OCI-LY1 (cell line): ENCODE results near the gene AFDN.

Experiments used
- H2AFZ ChIP-seq: fragments of 200-600 bp; sonication (generic), shearing (Covaris generic); 2 replicates; pipeline ENCODE4 v1.6.0; 2014; ENCODE audit warnings: antibody characterized with exemption, mild to moderate bottlenecking, low read length
- H3F3A ChIP-seq: fragments of 200-600 bp; sonication (generic), shearing (Covaris generic); 2 replicates; pipeline ENCODE4 v1.6.0; 2014; ENCODE audit warnings: mild to moderate bottlenecking, antibody characterized with exemption, low read length, moderate library complexity; ENCODE audit not compliant: insufficient read depth
- H3K27ac ChIP-seq: fragments of 200-600 bp; sonication (generic); 2 replicates; pipeline ENCODE4 v1.5.1; 2014; ENCODE audit warnings: low read length, mixed run types, mild to moderate bottlenecking, low read depth; ENCODE audit not compliant: poor library complexity, severe bottlenecking
- H3K27me3 ChIP-seq: fragments of 200-600 bp; sonication (generic); 2 replicates; pipeline ENCODE4 v1.6.0; 2014; ENCODE audit warnings: antibody characterized with exemption, mild to moderate bottlenecking, low read length, moderate library complexity; ENCODE audit not compliant: insufficient read depth
- H3K36me3 ChIP-seq: fragments of 200-600 bp; sonication (generic); 2 replicates; pipeline ENCODE4 v1.6.1; 2014; ENCODE audit warnings: mild to moderate bottlenecking, antibody characterized with exemption, low read length, moderate library complexity, mixed read lengths; ENCODE audit not compliant: insufficient read depth
- H3K4me1 ChIP-seq: fragments of 200-600 bp; sonication (generic); 2 replicates; pipeline ENCODE4 v1.5.1; 2014; ENCODE audit warnings: mild to moderate bottlenecking, low read length, moderate library complexity; ENCODE audit not compliant: insufficient read depth, severe bottlenecking
- H3K4me2 ChIP-seq: fragments of 200-600 bp; sonication (generic), shearing (Covaris generic); 2 replicates; pipeline ENCODE4 v1.6.1; 2014; ENCODE audit warnings: low read length
- H3K4me3 ChIP-seq: fragments of 200-600 bp; sonication (generic); 2 replicates; pipeline ENCODE4 v1.5.1; 2014; ENCODE audit warnings: low read length, low read depth, mild to moderate bottlenecking, mixed read lengths; ENCODE audit not compliant: poor library complexity, severe bottlenecking
- H3K79me2 ChIP-seq: fragments of 200-600 bp; shearing (Covaris generic); 2 replicates; pipeline ENCODE4 v1.6.1; 2016; ENCODE audit warnings: mixed run types, low read length, mixed read lengths; ENCODE audit not compliant: insufficient read depth
- H3K9ac ChIP-seq: fragments of 200-600 bp; sonication (generic), shearing (Covaris generic); 2 replicates; pipeline ENCODE4 v1.6.1; 2014; ENCODE audit warnings: mild to moderate bottlenecking, low read length, mixed read lengths
- H3K9me2 ChIP-seq: fragments of 200-600 bp; sonication (generic), shearing (Covaris generic); 2 replicates; pipeline ENCODE4 v1.6.1; 2014; ENCODE audit warnings: low read depth, mild to moderate bottlenecking, low read length, mixed read lengths
- H3K9me3 ChIP-seq: fragments of 200-600 bp; shearing (Covaris generic); 2 replicates; pipeline ENCODE4 v1.6.1; 2014; ENCODE audit warnings: low read length, mixed read lengths
- H4K20me1 ChIP-seq: fragments of 200-600 bp; sonication (generic), shearing (Covaris generic); 2 replicates; pipeline ENCODE4 v1.6.0; 2016; ENCODE audit warnings: mild to moderate bottlenecking, low read length; ENCODE audit not compliant: insufficient read depth
- EZH2 ChIP-seq: fragments of 200-600 bp; sonication (generic), shearing (Covaris generic); IDR thresholded peaks from 2 replicates; pipeline ENCODE4 v1.8.0; 2017; ENCODE audit warnings: borderline replicate concordance, mixed run types, mild to moderate bottlenecking, antibody characterized with exemption, low read length, moderate library complexity, mixed read lengths
- TF ChIP-seq, protein P1 (sequence below): fragments of 200-600 bp; sonication (generic), shearing (Covaris generic); IDR thresholded peaks from 2 replicates; pipeline ENCODE4 v1.5.1; 2017; ENCODE audit warnings: mild to moderate bottlenecking, antibody characterized with exemption, low read length, moderate library complexity, mixed read lengths

Gene AFDN

DNA sequence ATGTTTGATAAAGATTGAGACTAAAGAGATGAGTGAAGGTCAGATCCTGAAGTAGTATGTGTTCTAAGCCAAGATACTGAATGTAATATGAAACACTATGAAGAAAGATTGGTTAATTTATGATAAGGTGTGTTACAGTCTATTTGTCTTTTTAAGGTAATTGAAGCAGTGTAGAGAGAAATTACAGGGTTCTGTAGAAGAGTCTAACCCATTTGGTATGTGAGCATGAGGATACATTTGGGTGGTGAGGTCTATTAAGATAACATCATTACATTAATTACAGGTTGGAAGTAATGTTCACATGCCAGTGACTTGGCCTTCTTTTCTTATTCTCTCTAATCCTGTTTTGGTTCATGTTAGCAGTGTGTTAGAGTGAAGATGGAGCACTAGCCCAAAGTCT is 61.4 kb downstream of the AFDN start:
- Histone ChIP-seq H4K20me1 (no peaks in the 10 kb centered on the region), H3K27ac (no peak overlapping the region), H3K36me3 (no peaks in the 10 kb centered on the region), H3K4me3 (no peak overlapping the region), H3F3A (no peaks in the 10 kb centered on the region), H3K4me1 (no peaks in the 10 kb centered on the region), H3K9me2 (no peaks in the 10 kb centered on the region), H3K4me2 (no peak overlapping the region), H3K9ac (no peak overlapping the region), H3K27me3 (no peaks in the 10 kb centered on the region), H3K9me3 (no peaks in the 10 kb centered on the region), H3K79me2 (no peaks in the 10 kb centered on the region), H2AFZ (no peak overlapping the region)
- TF ChIP-seq, protein P1, sequence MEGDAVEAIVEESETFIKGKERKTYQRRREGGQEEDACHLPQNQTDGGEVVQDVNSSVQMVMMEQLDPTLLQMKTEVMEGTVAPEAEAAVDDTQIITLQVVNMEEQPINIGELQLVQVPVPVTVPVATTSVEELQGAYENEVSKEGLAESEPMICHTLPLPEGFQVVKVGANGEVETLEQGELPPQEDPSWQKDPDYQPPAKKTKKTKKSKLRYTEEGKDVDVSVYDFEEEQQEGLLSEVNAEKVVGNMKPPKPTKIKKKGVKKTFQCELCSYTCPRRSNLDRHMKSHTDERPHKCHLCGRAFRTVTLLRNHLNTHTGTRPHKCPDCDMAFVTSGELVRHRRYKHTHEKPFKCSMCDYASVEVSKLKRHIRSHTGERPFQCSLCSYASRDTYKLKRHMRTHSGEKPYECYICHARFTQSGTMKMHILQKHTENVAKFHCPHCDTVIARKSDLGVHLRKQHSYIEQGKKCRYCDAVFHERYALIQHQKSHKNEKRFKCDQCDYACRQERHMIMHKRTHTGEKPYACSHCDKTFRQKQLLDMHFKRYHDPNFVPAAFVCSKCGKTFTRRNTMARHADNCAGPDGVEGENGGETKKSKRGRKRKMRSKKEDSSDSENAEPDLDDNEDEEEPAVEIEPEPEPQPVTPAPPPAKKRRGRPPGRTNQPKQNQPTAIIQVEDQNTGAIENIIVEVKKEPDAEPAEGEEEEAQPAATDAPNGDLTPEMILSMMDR = no peak
- no peak for TF ChIP-seq EZH2

DNA sequence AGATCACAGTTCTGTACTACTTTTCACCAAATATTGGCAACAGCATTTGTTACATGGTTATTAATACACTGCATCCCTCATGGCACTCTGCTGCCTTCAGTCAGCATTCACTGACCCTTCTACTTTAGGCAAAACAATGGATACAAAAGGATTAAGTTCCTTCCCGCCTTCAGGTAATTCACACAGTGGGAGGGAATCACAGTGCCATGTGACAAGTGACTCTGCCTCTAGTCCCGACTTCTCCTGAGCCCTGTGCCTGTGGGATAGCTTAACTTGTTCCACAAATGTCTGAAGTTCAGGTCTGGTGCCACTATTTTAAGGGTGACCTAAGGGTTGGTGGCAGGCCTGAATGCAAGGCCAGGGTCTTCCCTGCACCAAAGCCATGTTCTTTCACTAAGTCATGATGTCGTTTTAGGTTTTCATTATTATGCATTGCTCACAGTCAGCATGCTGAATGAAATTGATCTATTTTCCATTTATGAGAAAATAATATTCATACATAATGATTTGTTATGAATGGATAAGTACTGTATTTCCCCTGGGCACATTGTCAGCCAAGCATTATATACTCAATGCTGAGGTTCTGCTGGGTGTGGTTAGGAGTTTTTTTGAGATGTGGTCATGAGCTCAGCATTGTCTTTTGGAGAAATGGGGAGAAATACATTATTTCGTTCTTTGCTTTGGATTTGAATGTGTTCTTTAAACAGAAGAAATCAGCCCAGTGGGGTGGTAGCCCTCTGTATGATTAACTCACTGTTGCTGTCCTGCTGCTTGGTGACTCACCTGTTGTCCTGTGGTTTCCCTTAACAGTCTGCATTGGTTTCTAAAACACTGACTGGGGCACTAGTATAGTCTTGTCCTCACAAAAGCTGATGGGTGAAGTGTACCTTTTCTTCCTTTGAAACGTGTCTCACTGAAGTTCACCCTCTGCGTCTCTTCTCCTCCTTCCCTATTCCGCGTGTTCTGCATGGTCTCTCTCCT is 66.4 kb downstream of the AFDN start:
- H3K79me2 ChIP-seq = no peaks in the 10 kb centered on the region
- H3K9ac ChIP-seq = no peak overlapping the region
- no peaks in the 10 kb centered on the region for H3K9me3 ChIP-seq
- no peaks in the 10 kb centered on the region for H4K20me1 ChIP-seq
- H3F3A ChIP-seq = no peaks in the 10 kb centered on the region
- H3K27ac ChIP-seq = no peak overlapping the region
- no peaks in the 10 kb centered on the region for H3K36me3 ChIP-seq
- H2AFZ ChIP-seq = no peak overlapping the region
- no peaks in the 10 kb centered on the region for H3K9me2 ChIP-seq
- no peak for TF ChIP-seq EZH2
- TF ChIP-seq, protein P1 = no peak
- H3K27me3 ChIP-seq = no peaks in the 10 kb centered on the region
- no peak overlapping the region for H3K4me3 ChIP-seq
- H3K4me2 ChIP-seq = no peak overlapping the region
- no peaks in the 10 kb centered on the region for H3K4me1 ChIP-seq

DNA sequence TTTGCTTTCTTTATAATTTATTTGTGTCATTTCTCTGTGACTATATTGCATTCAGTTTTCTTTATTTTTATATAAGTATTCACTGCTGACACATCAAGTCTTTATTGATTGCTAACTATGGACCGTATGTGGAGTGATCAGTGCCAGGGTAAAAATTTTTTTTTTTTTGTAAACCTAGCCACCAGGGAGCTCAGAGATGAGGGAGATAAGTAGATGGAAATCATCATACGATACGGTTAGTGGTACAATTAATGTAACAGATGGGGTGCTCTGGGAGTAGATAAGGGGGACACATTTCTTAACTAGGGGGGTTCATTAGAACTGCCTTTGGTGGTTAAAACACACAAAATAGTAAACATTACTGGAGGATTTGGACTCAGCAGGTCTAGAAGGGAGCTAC is 68.3 kb downstream of the AFDN start:
- no peaks in the 10 kb centered on the region for H3K9me3 ChIP-seq
- no peaks in the 10 kb centered on the region for H3K4me1 ChIP-seq
- no peaks in the 10 kb centered on the region for H3K36me3 ChIP-seq

More for the DNA sequence above, 68.3 kb downstream of the AFDN start:
- Histone ChIP-seq H3K4me3 (no peak overlapping the region), H3K4me2 (no peak overlapping the region), H3K27me3 (no peaks in the 10 kb centered on the region), H2AFZ (no peak overlapping the region), H4K20me1 (no peaks in the 10 kb centered on the region), H3F3A (no peaks in the 10 kb centered on the region), H3K79me2 (no peaks in the 10 kb centered on the region), H3K27ac (no peak overlapping the region), H3K9me2 (no peaks in the 10 kb centered on the region), H3K9ac (no peak overlapping the region)
- TF ChIP-seq, protein P1 = no peak
- TF ChIP-seq EZH2 = no peak
